HG03521 (cell line): ENCODE results near the gene SAMSN1.

Experiments used
- ATAC-seq: cut with Tn5 transposase; IDR thresholded peaks from one replicate; pipeline ENCODE4 v1.9.1; 2021; ENCODE audit warnings: mild to moderate bottlenecking, moderate library complexity; ENCODE audit not compliant: unreplicated experiment

Gene SAMSN1

DNA sequence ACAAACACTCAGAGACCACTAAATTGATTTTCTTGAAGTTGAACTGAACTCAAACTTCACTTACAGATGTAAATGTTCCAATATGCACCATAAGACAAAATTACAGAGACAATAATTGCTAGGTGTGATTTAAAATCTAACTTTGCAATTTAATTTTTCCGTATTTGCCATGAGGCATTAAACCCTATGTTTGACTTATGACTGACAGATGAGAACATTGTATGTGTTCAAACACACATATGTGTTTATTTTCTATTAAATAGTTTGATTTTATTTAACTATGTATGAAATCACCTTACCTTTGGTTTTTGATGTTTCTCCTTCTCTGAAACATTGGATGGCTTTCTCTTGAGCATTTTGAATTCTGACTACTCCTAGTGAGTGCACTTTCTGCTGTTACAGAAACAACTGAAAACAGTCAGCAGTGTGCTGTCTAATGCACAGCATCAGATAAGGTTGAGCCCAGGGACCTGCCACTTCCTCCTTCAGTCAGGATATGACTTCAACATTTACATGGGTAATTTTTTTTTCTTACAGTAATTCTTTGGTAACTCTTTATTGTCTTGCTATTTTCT, at the start of gene SAMSN1:
TSS of gene SAMSN1 (minus strand) at position 410 of the 575 bp plus-strand sequence. CDS start at position 356, 54 bp downstream.
- ATAC-seq = peak; percentile 88

- ATAC-seq = no peak
These were observed 49.3 kb upstream of the SAMSN1 start for GRCh38 chr21:14595449-14595848.

DNA sequence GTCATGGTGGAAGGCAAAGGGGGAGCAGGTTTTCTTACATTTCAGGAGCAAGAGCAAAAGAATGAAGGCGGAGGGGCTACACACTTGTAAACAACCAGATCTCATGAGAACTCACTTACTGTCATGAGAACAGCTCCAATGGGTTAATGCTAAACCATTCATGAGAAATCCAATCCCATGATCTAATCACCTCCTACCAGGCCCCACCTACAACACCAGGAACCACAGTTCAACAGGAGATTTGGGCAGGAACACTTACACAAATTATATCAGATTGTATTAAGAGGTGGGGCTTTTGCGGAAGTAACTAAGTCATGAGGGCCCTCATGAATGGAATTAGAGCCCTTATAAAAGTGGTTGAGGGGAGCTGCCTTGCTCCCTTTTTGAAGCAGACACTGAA, 48.9 kb upstream of the SAMSN1 start:
- ATAC-seq = no peak

GRCh38 chr21:14593230-14593629, 47.1 kb upstream of the SAMSN1 start:
- no peak for ATAC-seq

- ATAC-seq = no peak
These were observed 46.3 kb upstream of the SAMSN1 start for GRCh38 chr21:14592296-14593000.

DNA sequence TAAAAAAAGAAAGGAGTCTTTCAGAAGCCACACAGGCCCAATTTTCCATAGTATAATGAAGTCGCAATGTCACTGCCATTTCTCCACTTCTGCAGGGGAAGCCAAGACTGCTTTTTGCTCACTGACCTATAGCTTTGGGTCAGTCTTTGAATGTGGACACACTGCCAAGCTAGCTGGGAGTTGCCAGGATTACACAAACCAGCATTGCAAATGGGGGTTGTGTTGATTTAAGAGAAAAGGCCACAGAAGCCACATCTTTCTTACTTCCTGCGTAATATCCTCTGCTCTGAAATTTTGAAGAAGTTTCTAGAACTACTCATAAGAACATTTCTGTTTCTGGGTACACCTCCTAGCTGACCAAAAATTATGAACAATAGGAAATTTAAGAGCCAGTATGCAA, 45.8 kb upstream of the SAMSN1 start:
- no peak for ATAC-seq

DNA sequence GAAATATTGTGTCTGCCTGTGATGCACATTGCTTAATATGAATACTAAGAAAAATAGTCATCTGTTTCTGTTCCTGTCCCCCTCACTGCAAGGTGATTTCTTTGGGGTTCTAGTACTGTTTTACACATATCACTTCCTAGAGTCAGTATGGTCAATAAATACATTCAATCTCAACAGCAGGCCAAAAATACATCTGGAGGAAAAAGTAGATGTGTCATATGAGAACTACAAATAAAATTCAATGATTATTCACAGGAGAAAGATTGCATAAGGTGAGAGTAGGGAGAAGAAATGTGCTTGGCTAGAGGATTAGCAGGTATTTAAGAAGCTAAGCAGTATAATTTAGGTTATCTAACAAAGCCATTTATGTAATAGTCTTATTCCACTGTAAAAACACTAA, 45.3 kb upstream of the SAMSN1 start:
- ATAC-seq = no peak

GRCh38 chr21:14589855-14590563, 43.9 kb upstream of the SAMSN1 start:
- ATAC-seq = peak; percentile 85

GRCh38 chr21:14587266-14587665, 41.2 kb upstream of the SAMSN1 start:
- no peak for ATAC-seq

DNA sequence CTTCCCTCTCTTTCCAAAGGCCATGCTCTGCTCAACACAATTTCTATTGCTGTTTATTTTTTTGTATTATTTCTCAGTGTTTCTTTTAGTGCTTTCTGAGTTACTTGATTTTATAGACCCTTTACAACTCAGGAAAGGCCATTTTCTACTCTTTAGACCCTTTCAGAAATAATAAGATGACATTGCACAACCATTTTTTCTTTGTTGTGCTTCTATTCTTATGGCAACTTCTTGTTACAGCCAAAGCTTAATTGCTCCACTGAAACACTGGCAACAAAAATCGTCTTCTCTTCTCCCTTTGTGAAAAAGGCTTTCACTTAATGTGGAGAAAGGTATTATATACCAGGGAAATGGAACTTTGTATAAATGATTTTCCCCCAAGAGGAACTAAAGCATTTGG, 39.0 kb upstream of the SAMSN1 start:
- no peak for ATAC-seq

- ATAC-seq = no peak
These were observed 38.4 kb upstream of the SAMSN1 start for GRCh38 chr21:14584357-14585095.

DNA sequence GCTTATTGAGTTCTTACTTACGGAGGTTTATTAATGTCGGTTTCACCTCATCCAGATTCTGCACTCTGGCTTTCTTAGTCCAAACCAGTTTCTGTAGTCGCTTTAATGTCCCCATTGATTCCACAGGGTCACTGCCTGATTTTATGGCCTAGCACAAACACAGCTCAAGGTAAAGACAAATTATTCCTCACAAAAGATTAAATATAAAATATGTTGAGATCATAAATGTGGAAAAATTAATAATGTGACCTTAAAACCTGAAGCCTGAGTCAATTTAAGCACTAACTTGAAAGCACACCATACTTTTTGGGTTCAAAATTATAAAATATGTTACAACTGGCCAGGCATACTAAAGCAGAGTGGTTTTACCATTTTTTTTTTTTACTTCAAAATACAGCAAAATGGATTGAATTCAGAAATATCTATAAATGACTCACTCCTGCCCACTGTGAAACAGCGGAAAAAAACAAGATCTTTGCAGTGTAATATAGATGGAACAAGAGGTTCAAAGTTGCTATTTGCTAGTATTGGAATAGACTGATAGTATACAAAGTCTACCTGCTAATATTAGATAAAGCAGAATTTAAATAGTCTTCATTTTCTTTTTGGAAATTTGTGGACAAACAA, 37.6 kb upstream of the SAMSN1 start:
- no peak for ATAC-seq

- ATAC-seq = no peak
These were observed 37.0 kb upstream of the SAMSN1 start for GRCh38 chr21:14582934-14583628.

DNA sequence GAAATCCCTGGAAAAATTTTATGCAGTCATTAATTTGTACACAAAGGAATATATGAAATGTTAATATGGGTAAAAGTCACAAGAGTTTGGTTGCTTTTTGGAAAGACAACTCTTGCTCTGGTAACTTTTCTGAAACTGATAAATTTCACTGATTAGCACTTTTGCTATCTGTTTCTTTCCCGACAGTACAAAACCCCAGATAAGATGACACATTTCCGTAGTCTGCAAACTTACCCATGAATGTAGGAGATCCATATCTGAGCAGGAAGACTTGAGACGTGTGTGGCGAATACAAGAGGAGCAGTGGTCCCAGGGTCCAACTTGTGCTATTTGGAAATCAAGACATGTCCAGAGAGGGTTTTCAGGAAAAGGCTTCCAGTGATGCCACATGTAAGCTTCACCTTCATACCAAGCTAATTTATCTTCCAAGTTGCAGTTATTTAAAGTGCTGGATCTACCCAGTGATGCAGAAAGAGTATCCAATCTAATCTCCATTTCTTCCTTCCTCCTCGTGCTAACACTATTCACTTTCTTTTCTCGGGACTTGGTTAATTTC, 35.9 kb upstream of the SAMSN1 start:
- ATAC-seq = no peak

GRCh38 chr21:14573244-14573643, 27.1 kb upstream of the SAMSN1 start:
- ATAC-seq = no peak

DNA sequence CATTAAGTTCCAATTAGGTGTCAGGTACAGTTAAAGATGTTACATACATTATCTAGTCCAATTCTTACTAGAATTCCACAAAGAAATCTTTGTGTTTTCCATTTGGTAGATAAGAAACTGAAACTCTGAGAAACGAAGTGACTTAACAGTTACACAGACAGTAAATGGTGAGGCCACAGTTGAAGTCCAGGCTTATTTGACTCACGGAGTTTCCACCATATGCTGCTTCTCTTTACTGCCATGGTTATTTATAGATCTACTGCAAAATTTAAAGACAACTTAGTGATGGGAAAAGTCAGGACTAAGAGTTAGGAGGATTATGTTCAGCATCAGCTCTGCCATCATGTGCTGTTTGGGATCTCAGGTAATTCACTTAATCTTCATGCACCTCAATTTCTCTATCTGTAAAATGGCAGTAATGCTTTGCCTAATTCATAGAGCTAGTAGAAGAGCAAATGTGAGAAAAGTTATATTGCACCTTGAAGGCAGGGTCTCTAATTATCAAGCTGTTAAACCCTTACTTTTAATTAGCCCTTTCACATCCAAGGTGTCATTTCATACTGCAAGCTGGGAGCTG, 26.2 kb upstream of the SAMSN1 start:
- no peak for ATAC-seq

GRCh38 chr21:14569868-14570267, 23.8 kb upstream of the SAMSN1 start:
- no peak for ATAC-seq

GRCh38 chr21:14569026-14569621, 23.0 kb upstream of the SAMSN1 start:
- ATAC-seq = no peak
